GM23248 (cell line): ENCODE data around the gene PNPLA7. TPM values are rescaled to one million over a fixed set of nuclear protein-coding genes. Genes with fewer than 3 reads are reported as not detected.
A peak's percentile ranks its signal among the peaks of the same experiment; 100 is the strongest.

Experiments
- DNase-seq: peaks from one replicate; pipeline ENCODE4 v3.0.0-alpha.2; 2015
- H2AFZ ChIP-seq: fragments of 200-600 bp; sonication (generic); 2 replicates; pipeline ENCODE4 v1.6.1; 2016; ENCODE audit warnings: antibody characterized with exemption
- H3F3A ChIP-seq: fragments of 200-600 bp; sonication (generic); 2 replicates; pipeline ENCODE4 v1.6.1; 2016; ENCODE audit warnings: mild to moderate bottlenecking, antibody characterized with exemption, mixed run types; ENCODE audit not compliant: insufficient read depth
- H3K27ac ChIP-seq: fragments of 200-600 bp; sonication (generic); 2 replicates; pipeline ENCODE4 v1.5.1; 2016; ENCODE audit warnings: mild to moderate bottlenecking
- H3K27me3 ChIP-seq: fragments of 200-600 bp; sonication (generic); replicated peaks from 2 replicates; pipeline ENCODE4 v1.6.1; 2016; ENCODE audit warnings: mild to moderate bottlenecking; ENCODE audit not compliant: insufficient read depth
- H3K36me3 ChIP-seq: fragments of 200-600 bp; sonication (generic); 2 replicates; pipeline ENCODE4 v1.6.1; 2016; ENCODE audit warnings: low read depth, mild to moderate bottlenecking
- H3K4me1 ChIP-seq: fragments of 200-600 bp; sonication (generic); 2 replicates; pipeline ENCODE4 v1.6.1; 2016; ENCODE audit warnings: mild to moderate bottlenecking; ENCODE audit not compliant: insufficient read depth
- H3K4me2 ChIP-seq: fragments of 200-600 bp; sonication (generic); one replicate; pipeline ENCODE4 v1.6.1; 2016; ENCODE audit warnings: mild to moderate bottlenecking; ENCODE audit not compliant: unreplicated experiment
- H3K4me3 ChIP-seq: fragments of 200-600 bp; sonication (generic); 2 replicates; pipeline ENCODE4 v1.5.1; 2016; ENCODE audit warnings: mild to moderate bottlenecking
- H3K79me2 ChIP-seq: fragments of 200-600 bp; sonication (generic); 2 replicates; pipeline ENCODE4 v1.6.1; 2016; ENCODE audit warnings: mild to moderate bottlenecking; ENCODE audit not compliant: insufficient read depth
- H3K9ac ChIP-seq: fragments of 200-600 bp; sonication (generic); 2 replicates; pipeline ENCODE4 v1.6.1; 2016; ENCODE audit warnings: mild to moderate bottlenecking
- H3K9me2 ChIP-seq: fragments of 200-600 bp; sonication (generic); 2 replicates; pipeline ENCODE4 v1.6.1; 2016; ENCODE audit warnings: mixed run types, mild to moderate bottlenecking, moderate library complexity; ENCODE audit not compliant: insufficient read depth
- H3K9me3 ChIP-seq: fragments of 200-600 bp; sonication (generic); one replicate; pipeline ENCODE4 v1.6.1; 2017; ENCODE audit warnings: low read depth
- H4K20me1 ChIP-seq: fragments of 200-600 bp; sonication (generic); 2 replicates; pipeline ENCODE4 v1.6.0; 2016; ENCODE audit not compliant: insufficient read depth
- EZH2 ChIP-seq: fragments of 200-600 bp; sonication (generic); IDR thresholded peaks from 2 replicates; pipeline ENCODE4 v1.6.1; 2018; ENCODE audit warnings: antibody characterized with exemption, mild to moderate bottlenecking; ENCODE audit not compliant: insufficient read depth, poor library complexity, severe bottlenecking
- EZH2phosphoT487 ChIP-seq: fragments of 200-600 bp; sonication (generic); IDR thresholded peaks from 2 replicates; pipeline ENCODE4 v1.6.1; 2018; ENCODE audit warnings: antibody characterized with exemption, moderate library complexity, mild to moderate bottlenecking, low read depth; ENCODE audit not compliant: insufficient read depth
- WGBS, 2 experiments: methylation state at CpG; one replicate each; pipeline ENCODE4 v1.1.6; 2015 to 2017; ENCODE audit warnings: low lambda C conversion rate in 2 of 2, low coverage in 1 of 2; ENCODE audit errors: missing lambda C conversion rate in 2 of 2; 5-methylcytosine and 5-hydroxymethylcytosine counted together
- in situ Hi-C: fragments of 300-500 bp; cut with MboI; formaldehyde crosslinking; loops from 2 replicates; pipeline ENCODE4 v1.15.0; 2020
- polyA plus RNA-seq: library from polyadenylated mRNA; unstranded; fragments of >200 nt; fragmentation: Nextera tagmentation; extraction: Ambion mirVana; gene quantifications from 2 replicates; pipeline ENCODE4 v1.2.1, GENCODE V29; 2016
- total RNA-seq: library from RNA; depleted of rRNA; stranded (reverse); fragments of >200 nt; shearing (Covaris generic); gene quantifications from 2 replicates; pipeline ENCODE4 v1.2.3, GENCODE V29; 2014

Gene PNPLA7
- total and polyA plus RNA-seq, 2 experiments from 2014 or later, result 0.54 to 0.59 TPM

DNA sequence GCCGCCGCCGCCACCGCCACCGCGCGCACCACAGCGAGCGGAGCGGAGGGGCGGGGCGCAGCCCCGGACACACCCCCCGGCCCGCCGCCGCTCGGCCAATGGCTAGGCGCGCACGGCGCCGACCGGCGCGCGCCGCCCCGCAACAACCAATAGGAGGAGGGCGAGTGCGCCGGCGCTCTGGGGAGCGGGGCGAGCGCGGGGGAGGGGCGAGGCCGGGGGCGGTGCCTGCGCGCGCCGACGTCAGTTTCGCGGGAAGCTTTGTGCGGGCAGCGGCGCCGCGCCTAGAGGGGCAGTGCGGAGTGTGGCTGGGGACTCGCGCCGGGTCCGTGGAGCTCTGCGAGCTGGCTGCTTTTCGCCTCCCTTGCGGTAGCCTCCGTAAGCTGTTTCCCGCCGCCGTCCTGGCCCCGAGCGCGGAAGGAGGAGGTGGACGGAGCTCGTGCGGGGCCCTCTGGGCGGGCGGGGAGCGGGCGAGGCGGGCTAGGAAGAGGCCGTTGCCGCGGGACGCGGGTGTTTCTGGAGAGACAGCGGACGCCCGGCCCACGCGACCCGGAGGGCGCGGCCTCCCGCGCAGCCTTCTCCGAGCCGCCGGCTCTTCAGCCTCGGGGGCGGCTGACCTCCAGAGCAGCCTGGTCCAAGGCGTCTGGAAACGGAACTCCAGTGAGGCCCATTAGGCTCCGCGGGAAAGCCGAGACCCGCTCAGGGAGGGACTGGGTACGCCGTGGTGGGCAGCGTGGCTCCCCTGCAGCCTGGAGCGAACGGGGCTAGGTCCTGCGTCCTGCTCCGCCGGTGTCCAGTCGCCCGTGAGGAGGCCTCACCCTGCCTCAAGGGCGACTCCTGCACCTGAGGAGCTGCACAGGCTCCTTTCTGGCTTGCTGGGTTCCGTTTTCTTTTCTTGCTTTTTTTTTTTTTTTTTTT, 40.5 kb upstream of the PNPLA7 start, which contains the start of gene ZMYND19:
TSS of gene ZMYND19 (minus strand) at position 44 of the 915 bp plus-strand sequence. CDS start 249 bp downstream, outside the sequence.
- Histone ChIP-seq H3K4me2 (peak within 1 kb of the TSS; percentile 84), H3K36me3 (peaks cover 17% of the 10 kb centered on the region; the same call in 1 of the 2 replicates), H3K27me3 (no peaks in the 10 kb centered on the region), H3K9ac (peak within 1 kb of the TSS; percentile 78), H2AFZ (peak within 1 kb of the TSS; percentile 84), H3F3A (no peaks in the 10 kb centered on the region), H3K27ac (peak within 1 kb of the TSS; percentile 31), H3K9me3 (no peaks in the 10 kb centered on the region), H3K9me2 (no peaks in the 10 kb centered on the region), H3K4me3 (peak within 1 kb of the TSS; percentile 78), H4K20me1 (no peaks in the 10 kb centered on the region), H3K4me1 (peaks cover 7% of the 10 kb centered on the region; the same call in 1 of the 2 replicates), H3K79me2 (peaks cover 40% of the 10 kb centered on the region)
- peak; percentile 97 for DNase-seq
- in situ Hi-C loops, result no loop called here
- TF ChIP-seq EZH2 (no peak), EZH2phosphoT487 (no peak)
- WGBS, 2 experiments, result 1 to 6% methylated on average over 22 to 89 of the region's 113 CpGs

DNA sequence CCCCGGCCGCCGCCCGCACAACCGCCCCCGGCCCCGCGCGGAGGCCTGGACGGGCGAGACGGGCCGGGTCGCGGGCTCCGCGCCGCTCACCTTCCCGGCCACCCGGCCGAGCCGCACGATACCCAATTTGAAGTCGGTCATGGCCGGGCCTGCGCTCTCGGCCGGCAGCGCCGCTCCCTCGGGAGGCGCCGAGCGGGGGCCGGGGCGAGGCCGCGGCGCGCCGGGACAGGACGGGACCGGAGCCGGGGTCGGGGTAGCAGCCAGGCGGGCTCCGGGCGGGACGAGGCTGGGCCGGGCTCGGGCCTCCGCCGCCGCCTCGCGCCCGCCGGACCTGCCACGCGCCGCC, 39.9 kb upstream of the PNPLA7 start:
- in situ Hi-C loops, result no loop called here
- H3K27me3 ChIP-seq, result no peaks in the 10 kb centered on the region
- H2AFZ ChIP-seq, result no peak overlapping the region
- H3K36me3 ChIP-seq, result peaks cover 17% of the 10 kb centered on the region; the same call in 1 of the 2 replicates
- 0 to 1% methylated on average over 12 to 47 of the region's 61 CpGs for WGBS, 2 experiments
- peaks cover 7% of the 10 kb centered on the region; the same call in 1 of the 2 replicates for H3K4me1 ChIP-seq
- H3K4me2 ChIP-seq, result no peak overlapping the region
- DNase-seq, result no peak
- H3F3A ChIP-seq, result no peaks in the 10 kb centered on the region
- peak overlapping the region; percentile 78 for H3K9ac ChIP-seq
- no peak overlapping the region; the same call in 1 of the 2 replicates for H3K27ac ChIP-seq
- no peaks in the 10 kb centered on the region for H4K20me1 ChIP-seq
- H3K9me3 ChIP-seq, result no peaks in the 10 kb centered on the region
- peaks cover 45% of the 10 kb centered on the region for H3K79me2 ChIP-seq
- TF ChIP-seq EZH2, result no peak
- no peak for TF ChIP-seq EZH2phosphoT487
- peak overlapping the region; percentile 75 for H3K4me3 ChIP-seq
- H3K9me2 ChIP-seq, result no peaks in the 10 kb centered on the region

DNA sequence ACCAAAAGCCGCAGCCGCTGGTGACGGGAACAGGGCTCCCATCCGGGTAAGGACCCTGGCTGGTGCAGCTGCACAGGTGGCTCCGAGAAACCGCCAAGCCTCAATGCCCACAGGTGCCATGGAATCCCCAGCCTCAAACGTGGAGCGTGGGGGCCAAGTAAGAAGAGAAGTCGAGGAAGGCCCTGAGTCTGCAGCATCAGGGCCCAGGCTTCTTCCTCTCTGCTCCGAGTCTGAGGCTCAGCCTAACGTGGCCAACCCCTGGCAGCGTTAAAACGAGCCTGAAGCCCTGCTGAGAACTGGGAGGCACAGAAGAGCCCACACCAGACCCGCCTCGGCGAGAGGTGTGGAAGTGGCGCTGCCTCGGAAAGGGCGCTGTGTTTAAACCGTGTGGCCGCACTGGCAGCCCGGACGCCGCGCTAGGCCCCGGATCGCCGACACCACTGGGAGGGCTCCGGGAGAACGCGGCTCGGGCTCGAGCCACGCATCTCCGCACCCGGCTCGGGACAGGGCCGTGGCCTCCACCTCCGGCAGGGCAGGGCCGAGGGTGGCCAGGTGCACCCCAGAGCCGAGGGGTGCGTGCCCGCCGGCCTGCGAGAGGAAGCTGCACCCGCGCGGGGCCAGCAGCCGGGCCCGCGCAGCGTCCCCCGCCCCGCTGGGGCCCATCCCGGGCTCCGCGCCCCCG, 39.4 kb upstream of the PNPLA7 start:
- WGBS, 2 experiments, result 1 to 2% methylated on average over 38 to 49 of the region's 58 CpGs
- Histone ChIP-seq H3K4me2 (peak overlapping the region; percentile 84), H3K4me1 (peaks cover 7% of the 10 kb centered on the region; the same call in 1 of the 2 replicates), H4K20me1 (no peaks in the 10 kb centered on the region), H3K9me2 (no peaks in the 10 kb centered on the region), H3K27me3 (no peaks in the 10 kb centered on the region), H3K27ac (no peak overlapping the region), H3K9ac (peak overlapping the region; percentile 78), H3K4me3 (peak overlapping the region; percentile 75), H3K79me2 (peaks cover 50% of the 10 kb centered on the region), H3K36me3 (peaks cover 17% of the 10 kb centered on the region; the same call in 1 of the 2 replicates), H3F3A (no peaks in the 10 kb centered on the region), H2AFZ (no peak overlapping the region), H3K9me3 (no peaks in the 10 kb centered on the region)
- no peak for TF ChIP-seq EZH2phosphoT487
- in situ Hi-C loops, result no loop called here
- DNase-seq, result peak; percentile 66

DNA sequence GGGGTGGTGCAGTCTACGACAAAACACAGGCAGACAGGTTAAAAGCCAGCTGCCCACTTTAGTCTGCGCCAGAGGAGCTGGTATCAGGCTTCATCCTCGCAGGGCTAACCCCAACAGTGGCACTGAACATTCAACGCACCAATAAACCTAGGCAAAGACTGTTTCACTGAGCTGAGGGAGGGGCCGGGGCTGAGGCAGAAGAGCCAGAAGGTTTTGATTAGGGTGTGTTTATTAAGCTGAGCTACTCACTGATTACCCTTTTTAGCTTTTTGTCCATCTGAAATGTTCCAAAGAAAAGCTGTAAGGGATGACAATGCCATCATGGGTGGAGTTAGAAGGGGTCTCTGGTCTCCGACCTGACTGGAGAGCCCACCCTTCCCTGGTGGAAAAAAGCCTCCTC, 38.7 kb upstream of the PNPLA7 start:
- H3K4me3 ChIP-seq, result peak overlapping the region; percentile 75
- peak overlapping the region; percentile 78 for H3K9ac ChIP-seq
- no peaks in the 10 kb centered on the region for H3F3A ChIP-seq
- H4K20me1 ChIP-seq, result no peaks in the 10 kb centered on the region
- peaks cover 17% of the 10 kb centered on the region; the same call in 1 of the 2 replicates for H3K36me3 ChIP-seq
- in situ Hi-C loops, result no loop called here
- no peaks in the 10 kb centered on the region for H3K9me3 ChIP-seq
- peak; percentile 47 for DNase-seq
- H3K4me2 ChIP-seq, result peak overlapping the region; percentile 84
- peaks cover 57% of the 10 kb centered on the region for H3K79me2 ChIP-seq
- 31 to 42% methylated on average over 6 of the region's 6 CpGs for WGBS, 2 experiments
- no peaks in the 10 kb centered on the region for H3K9me2 ChIP-seq
- H3K27me3 ChIP-seq, result no peaks in the 10 kb centered on the region
- H3K4me1 ChIP-seq, result peaks cover 7% of the 10 kb centered on the region; the same call in 1 of the 2 replicates
- no peak for TF ChIP-seq EZH2
- TF ChIP-seq EZH2phosphoT487, result no peak
- H3K27ac ChIP-seq, result no peak overlapping the region
- H2AFZ ChIP-seq, result no peak overlapping the region
